GM12878 (cell line): Measurements from ENCODE around the gene SUSD6. TPM values are rescaled to one million over a fixed set of nuclear protein-coding genes. Genes with fewer than 3 reads are reported as not detected.

Source experiments
- BCLAF1 ChIP-seq: fragments of 450-650 bp; IDR thresholded peaks from 2 replicates; pipeline ENCODE4 v1.6.1; 2017; ENCODE audit warnings: antibody characterized with exemption, mild to moderate bottlenecking, moderate library complexity
- CHD1 ChIP-seq: IDR thresholded peaks from 2 replicates; pipeline ENCODE4 v1.6.1; 2012; ENCODE audit warnings: low read depth, low read length, improper control_type of control experiment
- CTCF ChIP-seq, 3 experiments: IDR thresholded peaks in 2 of 3; conservative IDR thresholded peaks in 1 of 3; 2 replicates each; pipeline ENCODE4 v1.5.1; 2011; ENCODE audit warnings: low read depth in 3 of 3, low read length in 3 of 3, mild to moderate bottlenecking in 3 of 3, control low read depth in 2 of 3, moderate library complexity in 2 of 3, inconsistent platforms in 1 of 3, mixed read lengths in 1 of 3; ENCODE audit not compliant: control insufficient read depth in 2 of 3, insufficient read depth in 1 of 3; ENCODE audit errors: extremely low read depth in 1 of 3
- HDGF ChIP-seq: fragments of 450-650 bp; IDR thresholded peaks from 2 replicates; pipeline ENCODE4 v1.6.1; 2016; ENCODE audit warnings: antibody characterized with exemption
- IKZF1 ChIP-seq: fragments of 450-650 bp; conservative IDR thresholded peaks from 2 replicates; pipeline ENCODE4 v1.6.1; 2017; ENCODE audit warnings: antibody characterized with exemption, mild to moderate bottlenecking
- LARP7 ChIP-seq: fragments of 450-650 bp; IDR thresholded peaks from 2 replicates; pipeline ENCODE4 v1.6.1; 2017; ENCODE audit warnings: mild to moderate bottlenecking
- NFYA ChIP-seq: IDR thresholded peaks from 2 replicates; pipeline ENCODE4 v1.6.1; 2011; ENCODE audit warnings: low read depth, mild to moderate bottlenecking, low read length, improper control_type of control experiment, borderline replicate concordance
- NFYB ChIP-seq: IDR thresholded peaks from 2 replicates; pipeline ENCODE4 v1.6.1; 2011; ENCODE audit warnings: low read depth, mild to moderate bottlenecking, low read length, improper control_type of control experiment, moderate library complexity; ENCODE audit not compliant: insufficient read depth
- NR2F1 ChIP-seq: fragments of 450-650 bp; conservative IDR thresholded peaks from 2 replicates; pipeline ENCODE4 v1.6.1; 2017; ENCODE audit warnings: mild to moderate bottlenecking
- PAX5 ChIP-seq: IDR thresholded peaks from 2 replicates; pipeline ENCODE4 v1.6.1; 2011; ENCODE audit warnings: low read depth, low read length, borderline replicate concordance
- PBX3 ChIP-seq: IDR thresholded peaks from 2 replicates; pipeline ENCODE4 v1.6.1; 2011; ENCODE audit warnings: mild to moderate bottlenecking, low read depth, low read length, moderate library complexity; ENCODE audit not compliant: insufficient replicate concordance
- PML ChIP-seq: IDR thresholded peaks from 2 replicates; pipeline ENCODE4 v1.6.1; 2012; ENCODE audit warnings: low read length, inconsistent platforms
- POLR2A ChIP-seq: IDR thresholded peaks from 2 replicates; pipeline ENCODE4 v1.6.1; 2011; ENCODE audit warnings: low read depth, mild to moderate bottlenecking, low read length
- RELB ChIP-seq: fragments of 450-650 bp; IDR thresholded peaks from 2 replicates; pipeline ENCODE4 v1.6.1; 2017; ENCODE audit warnings: low read depth, mild to moderate bottlenecking, moderate library complexity
- SMARCA5 ChIP-seq: fragments of 450-650 bp; IDR thresholded peaks from 2 replicates; pipeline ENCODE4 v1.6.1; 2017; ENCODE audit warnings: mild to moderate bottlenecking
- TARDBP ChIP-seq: IDR thresholded peaks from 2 replicates; pipeline ENCODE4 v1.6.1; 2016; ENCODE audit warnings: borderline replicate concordance
- ZBTB11 ChIP-seq: fragments of 450-650 bp; formaldehyde crosslinking; IDR thresholded peaks from 2 replicates; pipeline ENCODE4 v1.5.0; 2022; ENCODE audit warnings: mild to moderate bottlenecking, missing genetic modification characterization
- ZNF207 ChIP-seq: fragments of 450-650 bp; IDR thresholded peaks from 2 replicates; pipeline ENCODE4 v1.6.1; 2014; ENCODE audit warnings: antibody characterized with exemption, mild to moderate bottlenecking, borderline replicate concordance
- polyA plus RNA-seq, 11 experiments: library from polyadenylated mRNA; depleted of rRNA in 4 of 11; unstranded in 6 of 11; stranded (reverse) in 5 of 11; fragments of >200 nt; fragmentation: Nextera tagmentation in 4 of 11; fragmentation: Illumina TruSeq in 1 of 11; extraction: Ambion mirVana in 4 of 11; extraction: Trizol in 1 of 11; gene quantifications; 1 replicate in 1 of 11; 2 replicates in 10 of 11; pipeline versions ENCODE4 v1.2.1 to v1.2.3, GENCODE V29; 2011 to 2016; ENCODE audit warnings: inconsistent platforms in 2 of 11, missing spikeins in 2 of 11, low read depth in 1 of 11
- total RNA-seq, 4 experiments: library from RNA; depleted of rRNA in 3 of 4; stranded (reverse); fragments of >200 nt in 3 of 4; fragmentation: Illumina TruSeq in 1 of 4; extraction: Trizol in 1 of 4; gene quantifications; 2 replicates each; pipeline versions ENCODE4 v1.2.1 to v1.2.3, GENCODE V29; 2013 to 2021

SUSD6 gene
- total and polyA plus RNA-seq, 10 of the 15 experiments (the other 5 are each of a cell fraction or from before 2014, with no cell fraction given) = 6.6 to 39.8 (median 20.2) TPM

- TF ChIP-seq BCLAF1 (no peak), RELB (no peak), NR2F1 (0 out of 2 replicates have a peak, but pooled peaks have one; percentile 36), NFYB (no peak), ZBTB11 (CRISPR knock-in tag) (no peak), CHD1 (no peak), NFYA (no peak), PML (no peak), HDGF (no peak), CTCF (IDR thresholded peaks at IDR 0.05 in 2 of 3, conservative IDR thresholded peaks at IDR 0.05 in 1 of 3; ENCODE audit: control insufficient read depth in 2 of 3, extremely low read depth in 1 of 3, insufficient read depth in 1 of 3, low read depth in 3 of 3, low read length in 3 of 3) (no peak), PAX5 (no peak), PBX3 (no peak), IKZF1 (peak; percentile 52), POLR2A (no peak), ZNF207 (no peak), TARDBP (no peak), SMARCA5 (no peak), LARP7 (no peak; the same call in 1 of the 2 replicates)
These were observed 24.7 kb downstream of the SUSD6 start (continued) for GRCh38 chr14:69635981-69636639.
